BE2C (cell line): ENCODE results near the gene CCNQ.
A peak's percentile ranks its signal among the peaks of the same experiment; 100 is the strongest.

Experiments
- DNase-seq: peaks from one replicate; pipeline ENCODE4 v3.0.0-alpha.2; 2020
- H3K27me3 ChIP-seq: fragments of 250-450 bp; sonication (Bioruptor Pico); 2 replicates; pipeline ENCODE4 v1.5.1; 2020; ENCODE audit warnings: mild to moderate bottlenecking
- H3K36me3 ChIP-seq: fragments of 250-450 bp; sonication (Bioruptor Pico); 2 replicates; pipeline ENCODE4 v1.5.1; 2020; ENCODE audit warnings: mild to moderate bottlenecking
- H3K4me1 ChIP-seq: fragments of 250-450 bp; sonication (Bioruptor Pico); 2 replicates; pipeline ENCODE4 v1.5.1; 2020
- H3K4me3 ChIP-seq: 2 replicates; pipeline ENCODE4 v1.5.1; 2011; ENCODE audit warnings: low read depth, low read length
- H3K9me3 ChIP-seq: fragments of 250-450 bp; sonication (Bioruptor Pico); 2 replicates; pipeline ENCODE4 v1.5.1; 2020
- CTCF ChIP-seq: IDR thresholded peaks from 2 replicates; pipeline ENCODE4 v1.5.1; 2012; ENCODE audit warnings: mild to moderate bottlenecking, low read depth, low read length

CCNQ gene

GRCh38 chrX:153568451-153569011 is 30.4 kb downstream of the CCNQ start:
- Histone ChIP-seq H3K4me3 (no peak overlapping the region), H3K4me1 (peaks cover 9% of the 10 kb centered on the region), H3K27me3 (no peaks in the 10 kb centered on the region), H3K36me3 (no peaks in the 10 kb centered on the region), H3K9me3 (no peaks in the 10 kb centered on the region)
- TF ChIP-seq CTCF: peak; percentile 9; the same call in 1 of the 2 replicates
- DNase-seq: no peak

- TF ChIP-seq CTCF: no peak
- peaks cover 11% of the 10 kb centered on the region for H3K4me1 ChIP-seq
- H3K9me3 ChIP-seq: no peaks in the 10 kb centered on the region
- H3K36me3 ChIP-seq: no peaks in the 10 kb centered on the region
- H3K4me3 ChIP-seq: no peak overlapping the region
- no peaks in the 10 kb centered on the region for H3K27me3 ChIP-seq
- DNase-seq: peak; percentile 46
These were observed 32.9 kb downstream of the CCNQ start for GRCh38 chrX:153565996-153566580.

- H3K9me3 ChIP-seq: no peaks in the 10 kb centered on the region
- no peak overlapping the region for H3K4me3 ChIP-seq
- no peaks in the 10 kb centered on the region for H3K27me3 ChIP-seq
- DNase-seq: peak; percentile 74
- no peaks in the 10 kb centered on the region for H3K36me3 ChIP-seq
- peaks cover 11% of the 10 kb centered on the region for H3K4me1 ChIP-seq
- no peak for TF ChIP-seq CTCF
These were observed 34.8 kb downstream of the CCNQ start for GRCh38 chrX:153564047-153564606.

- Histone ChIP-seq H3K27me3 (no peaks in the 10 kb centered on the region), H3K9me3 (no peaks in the 10 kb centered on the region), H3K36me3 (no peaks in the 10 kb centered on the region), H3K4me3 (no peak overlapping the region), H3K4me1 (peaks cover 11% of the 10 kb centered on the region)
- DNase-seq: peak; percentile 54
- no peak for TF ChIP-seq CTCF
These were observed 36.4 kb downstream of the CCNQ start for GRCh38 chrX:153562546-153562945.

- Histone ChIP-seq H3K9me3 (no peaks in the 10 kb centered on the region), H3K4me3 (no peak overlapping the region), H3K27me3 (no peaks in the 10 kb centered on the region), H3K36me3 (no peaks in the 10 kb centered on the region), H3K4me1 (peaks cover 11% of the 10 kb centered on the region)
- DNase-seq: no peak
- no peak for TF ChIP-seq CTCF
These were observed 37.6 kb downstream of the CCNQ start for GRCh38 chrX:153561337-153561736.

GRCh38 chrX:153560466-153560865 is 38.5 kb downstream of the CCNQ start:
- no peak for TF ChIP-seq CTCF
- H3K9me3 ChIP-seq: no peaks in the 10 kb centered on the region
- DNase-seq: no peak
- no peaks in the 10 kb centered on the region for H3K36me3 ChIP-seq
- H3K27me3 ChIP-seq: no peaks in the 10 kb centered on the region
- no peak overlapping the region for H3K4me3 ChIP-seq
- H3K4me1 ChIP-seq: peaks cover 11% of the 10 kb centered on the region
